ENCODE results near the gene TINAGL1.

The TINAGL1 gene

GRCh38 chr1:31576201-31576669 is at the start of gene TINAGL1:
Gene TINAGL1, plus strand, starts transcription at chr1:31576515. Its CDS starts 634 bp downstream, at chr1:31577149.
- no peak for DNase-seq

- no peak for DNase-seq
These were observed 46.2 kb upstream of the TINAGL1 start for GRCh38 chr1:31529999-31530684.

DNA sequence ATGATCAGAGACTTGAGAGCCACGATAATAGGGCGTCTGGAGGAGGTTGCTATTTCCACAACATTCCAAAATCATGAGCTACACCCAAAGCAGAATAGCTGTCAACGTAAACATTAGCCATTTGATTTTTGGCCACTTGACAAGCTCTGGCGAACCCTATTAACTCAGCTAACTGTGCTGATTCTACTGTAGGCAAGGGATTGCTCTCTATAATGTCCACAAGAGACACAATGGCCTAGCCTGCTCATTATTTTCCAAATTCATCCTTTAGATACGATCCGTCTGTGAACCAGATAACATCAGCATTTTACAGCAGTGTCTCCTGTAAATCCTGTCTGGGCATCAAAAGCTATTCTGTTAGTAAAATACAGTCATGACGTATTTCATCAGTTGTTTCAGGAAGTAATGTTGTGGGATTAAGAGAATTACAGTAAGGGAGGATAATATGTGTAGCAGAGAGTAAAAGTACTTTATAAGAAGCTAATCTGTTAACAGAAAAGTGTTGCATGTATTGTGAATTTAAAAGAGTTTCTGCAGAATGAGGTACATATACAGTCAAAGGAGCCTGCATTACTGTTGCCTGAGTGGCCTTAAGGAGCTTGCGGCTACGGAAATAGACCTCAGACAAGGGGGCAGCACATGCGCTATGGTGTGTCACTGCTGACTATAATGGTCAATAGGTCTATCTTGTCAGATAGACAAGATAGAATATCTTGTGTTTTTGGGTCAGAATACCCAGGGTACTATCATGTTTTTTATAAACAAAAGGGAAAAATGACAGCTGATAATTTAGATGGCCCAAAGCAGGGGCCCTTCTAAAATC is 44.9 kb upstream of the TINAGL1 start:
- peak; percentile 33 for DNase-seq

- DNase-seq, result no peak
These were observed 44.1 kb upstream of the TINAGL1 start for GRCh38 chr1:31532173-31532572.

GRCh38 chr1:31535561-31535960 is 40.8 kb upstream of the TINAGL1 start:
- no peak for DNase-seq

DNA sequence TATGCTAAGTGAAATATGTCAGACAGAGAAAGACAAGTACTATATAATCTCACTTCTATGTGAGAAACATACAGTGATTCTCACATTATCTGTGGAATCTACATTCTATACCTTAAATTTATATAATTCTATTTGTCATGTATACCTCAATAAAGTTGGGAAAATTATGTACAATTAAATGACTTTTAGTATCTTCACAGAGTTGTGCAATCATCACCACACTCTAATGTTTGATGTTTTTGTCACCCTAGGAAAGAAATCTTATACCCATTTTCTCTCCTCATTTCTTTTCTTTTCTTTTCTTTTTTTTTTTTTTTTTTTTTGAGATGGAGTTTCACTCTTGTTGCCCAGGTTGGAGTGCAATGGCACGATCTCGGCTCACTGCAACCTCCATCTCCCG is 37.0 kb upstream of the TINAGL1 start:
- no peak for DNase-seq

GRCh38 chr1:31541194-31541593 is 35.1 kb upstream of the TINAGL1 start:
- DNase-seq, result no peak

- no peak for DNase-seq
These were observed 30.3 kb upstream of the TINAGL1 start for GRCh38 chr1:31545927-31546540.

GRCh38 chr1:31548534-31548906 is 27.8 kb upstream of the TINAGL1 start:
- DNase-seq, result no peak

GRCh38 chr1:31548907-31549808 is 27.2 kb upstream of the TINAGL1 start:
- DNase-seq, result peak; percentile 95

DNA sequence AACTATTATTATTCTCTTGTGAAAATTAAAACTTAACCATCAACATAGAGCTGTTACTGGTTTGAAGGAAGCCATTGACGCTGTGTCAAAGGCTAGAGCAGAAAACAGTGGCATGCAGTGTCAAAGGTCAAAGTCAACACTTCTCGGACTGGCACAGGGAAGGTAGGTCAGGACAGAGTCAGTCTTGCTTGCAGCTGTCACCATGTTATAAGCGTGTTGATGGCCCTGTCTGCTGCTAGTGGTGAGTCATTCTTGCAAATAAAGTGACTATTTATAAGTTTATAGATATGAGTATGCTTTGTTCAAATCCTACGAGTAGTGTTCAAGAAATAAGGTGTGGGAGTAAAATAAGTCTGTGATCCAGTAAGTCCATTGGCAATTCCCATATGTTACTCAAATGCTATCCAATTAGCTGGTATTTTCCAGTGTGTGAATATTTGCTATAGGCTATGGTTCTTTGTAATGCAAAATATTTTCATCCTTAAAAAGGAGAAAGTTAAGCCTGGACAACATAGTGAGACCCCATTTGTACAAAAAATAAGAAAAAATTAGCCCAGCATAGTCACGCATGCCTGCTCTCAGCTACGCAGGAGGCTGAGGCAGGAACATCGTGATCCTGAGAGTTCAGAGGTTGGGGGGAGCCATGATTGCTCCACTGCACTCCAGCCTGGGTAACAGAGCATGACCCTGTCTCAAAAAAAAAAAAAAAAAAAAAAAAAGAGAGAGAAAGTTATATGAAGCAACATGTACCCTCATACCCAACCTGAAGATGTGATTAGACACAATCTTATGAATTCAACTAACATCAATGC is 26.3 kb upstream of the TINAGL1 start:
- DNase-seq, result no peak

DNA sequence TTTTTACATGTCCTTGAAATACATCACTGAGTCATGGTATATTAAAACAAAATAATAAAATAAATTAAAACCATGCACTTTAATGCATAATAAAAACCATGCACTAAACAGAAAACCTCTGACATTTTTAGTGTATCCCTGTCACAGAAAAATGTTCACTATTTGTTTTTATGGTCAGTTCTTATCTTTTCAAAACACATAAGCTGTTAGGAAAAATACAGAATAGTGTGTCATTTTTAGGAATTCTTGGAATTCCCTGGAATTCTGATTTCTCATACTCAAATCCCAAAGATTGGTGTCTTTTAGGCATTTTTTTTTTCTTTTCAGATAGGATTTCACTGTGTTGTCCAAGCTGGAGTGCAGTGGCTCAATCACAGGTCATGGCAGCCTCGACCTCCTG is 25.1 kb upstream of the TINAGL1 start:
- no peak for DNase-seq

GRCh38 chr1:31552489-31552888 is 23.8 kb upstream of the TINAGL1 start:
- DNase-seq, result no peak

GRCh38 chr1:31556481-31557006 is 19.8 kb upstream of the TINAGL1 start:
- DNase-seq, result no peak

DNA sequence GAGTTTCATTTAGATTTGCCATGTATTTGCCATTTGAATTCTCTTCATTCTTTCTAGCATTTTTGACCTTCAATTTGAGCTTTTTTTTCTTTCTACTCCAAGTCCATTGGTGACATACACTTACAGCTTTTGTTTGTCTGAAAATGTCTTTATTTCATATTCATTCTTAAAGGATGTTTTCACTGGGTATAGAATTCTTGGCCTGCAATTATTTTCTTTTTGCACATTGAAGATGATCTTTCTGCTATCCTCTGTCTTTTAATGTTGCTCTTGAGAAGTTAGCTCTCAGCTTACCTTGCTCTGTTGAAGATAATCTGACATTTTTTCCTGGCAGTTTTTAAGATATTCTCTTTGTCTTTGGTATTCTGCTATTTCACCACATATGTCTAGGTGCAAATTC is 16.6 kb upstream of the TINAGL1 start:
- no peak for DNase-seq

DNA sequence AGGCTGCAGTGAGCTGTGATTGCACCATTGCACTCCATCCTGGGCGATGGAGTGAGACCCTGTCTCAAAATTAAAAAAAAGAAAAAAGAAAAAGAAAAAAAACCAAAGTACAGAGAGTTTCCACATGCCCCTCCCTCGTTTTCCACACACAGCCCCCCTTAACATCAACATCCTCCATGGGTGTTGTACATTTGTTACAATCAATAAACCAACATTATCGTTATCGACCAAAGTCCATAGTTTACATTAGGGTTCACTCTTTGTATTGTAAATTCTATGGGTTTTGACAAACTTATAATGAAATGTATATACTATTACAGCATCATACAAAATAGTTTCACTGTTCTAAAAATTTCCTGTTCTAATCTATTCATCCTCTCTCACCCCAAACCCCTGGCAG is 15.9 kb upstream of the TINAGL1 start:
- DNase-seq, result no peak

DNA sequence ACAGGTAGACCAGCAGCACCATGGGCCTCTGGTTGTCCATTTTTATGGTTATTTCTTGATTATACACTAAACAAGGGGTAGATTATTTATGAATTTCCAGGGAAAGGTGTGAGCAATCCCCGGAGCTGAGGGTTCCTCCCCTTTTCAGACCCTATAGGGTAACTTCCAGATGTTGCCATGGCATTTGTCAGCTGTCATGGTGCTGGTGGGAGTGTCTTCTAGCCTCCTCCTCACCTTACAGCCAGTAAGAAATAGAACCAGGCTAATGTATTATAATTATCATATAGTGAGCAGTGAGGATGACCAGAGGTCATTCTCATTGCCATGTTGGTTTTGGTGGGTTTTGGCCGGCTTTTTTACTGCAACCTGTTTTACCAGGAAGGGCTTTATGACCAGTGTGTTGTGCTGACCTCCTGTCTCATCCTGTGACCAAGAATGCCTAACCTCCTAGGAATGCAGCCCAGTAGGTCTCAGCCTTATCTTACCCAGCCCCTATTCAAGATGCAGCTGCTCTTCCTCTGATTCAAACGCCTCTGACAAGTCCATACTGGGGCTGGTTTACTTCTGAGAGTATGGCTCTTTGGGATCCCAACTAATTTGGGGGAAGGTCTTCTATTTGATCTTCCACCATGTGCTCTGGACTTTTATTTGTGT is 13.5 kb upstream of the TINAGL1 start:
- DNase-seq, result no peak

DNA sequence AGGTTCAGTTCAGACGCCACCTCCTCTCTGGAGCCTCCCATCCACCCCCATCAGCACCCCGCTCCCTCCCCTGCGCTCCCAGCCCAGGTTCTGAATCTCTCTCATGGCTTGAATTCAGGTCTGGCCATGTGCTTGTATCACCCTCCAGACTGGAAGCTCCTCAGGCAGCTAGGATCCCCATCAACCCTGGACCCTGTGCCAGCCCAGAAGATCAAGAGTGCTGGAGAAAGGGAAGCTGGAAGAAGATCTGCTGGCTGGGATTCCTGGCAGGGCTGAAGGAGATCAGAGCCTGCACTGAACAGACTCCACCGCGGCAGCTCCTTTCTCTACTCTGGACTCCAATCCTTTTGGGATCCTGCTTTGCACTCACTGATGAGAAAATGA is 11.7 kb upstream of the TINAGL1 start:
- DNase-seq, result no peak

DNA sequence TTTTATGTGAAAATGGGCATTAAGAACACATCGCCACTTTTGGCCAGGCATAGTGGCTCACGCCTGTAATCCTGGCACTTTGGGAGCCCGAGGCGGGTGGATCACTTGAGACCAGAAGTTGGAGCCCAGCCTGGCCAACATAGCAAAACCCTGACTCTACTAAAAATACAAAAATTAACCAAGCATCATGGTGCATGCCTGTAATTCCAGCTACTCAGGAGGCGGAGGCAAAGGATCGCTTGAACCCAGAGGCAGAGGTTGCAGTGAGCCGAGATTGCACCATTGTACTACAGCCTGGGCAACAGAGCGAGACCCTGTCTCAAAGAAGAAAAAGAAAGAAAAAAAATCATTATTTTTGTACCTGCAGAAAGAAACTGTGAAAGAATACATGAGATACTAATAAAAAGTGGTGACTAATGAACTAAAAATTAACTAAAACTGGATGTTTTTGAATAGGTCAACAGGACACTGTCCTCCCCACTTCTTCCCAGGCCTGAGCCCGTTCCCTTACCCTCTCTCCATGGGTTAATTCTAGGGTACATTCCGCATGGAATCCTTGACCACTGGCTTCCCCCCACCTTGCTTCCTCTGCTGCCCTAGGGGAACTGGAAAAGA is 8.3 kb upstream of the TINAGL1 start:
- no peak for DNase-seq

DNA sequence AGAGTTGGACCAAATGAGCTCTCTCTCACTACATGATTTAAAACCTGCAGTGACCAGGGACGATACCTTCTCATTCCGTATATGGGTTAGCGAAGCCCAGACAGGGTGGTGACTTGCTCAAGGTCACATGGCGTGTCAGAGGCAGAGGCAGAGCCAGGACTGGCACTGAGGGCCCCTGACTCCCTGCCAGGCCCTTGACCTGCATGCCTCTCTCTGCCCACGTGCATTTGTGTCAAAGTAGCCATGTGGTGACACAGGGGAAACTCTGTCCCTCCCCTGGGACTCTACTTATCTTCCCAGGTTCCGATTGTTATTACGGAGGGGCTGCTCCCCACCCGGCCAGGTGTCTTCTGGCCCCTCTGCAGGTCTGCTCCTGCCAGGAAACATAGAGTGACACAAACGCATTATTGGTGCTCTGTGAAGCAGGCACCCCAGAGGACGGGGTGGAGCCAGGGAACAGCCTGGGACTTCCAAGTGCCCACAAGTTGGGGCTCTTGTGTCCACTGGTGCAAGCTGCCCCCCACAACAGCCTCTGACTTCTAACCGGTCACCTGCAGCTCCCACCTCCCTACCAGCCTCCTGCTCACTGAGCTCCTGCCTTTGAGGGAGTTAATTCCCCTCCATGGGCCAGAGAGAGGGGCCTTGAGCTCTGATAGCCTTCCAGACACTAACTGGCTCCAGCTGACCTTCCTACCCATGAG is 7.3 kb upstream of the TINAGL1 start:
- no peak for DNase-seq

Measured in retina (tissue), 1 donor.